GM18508 (cell line): ENCODE measurements around the gene WDR13.
"Not testable (repeated sequence)": the region's sequence is repeated elsewhere in the genome, so short reads cannot be mapped to it uniquely, and the experiment has no call there.

Experiments used
- ATAC-seq: cut with Tn5 transposase; IDR thresholded peaks from one replicate; pipeline ENCODE4 v1.9.1; 2021; ENCODE audit warnings: moderate number of reproducible peaks; ENCODE audit not compliant: insufficient read depth, unreplicated experiment

WDR13 gene

DNA sequence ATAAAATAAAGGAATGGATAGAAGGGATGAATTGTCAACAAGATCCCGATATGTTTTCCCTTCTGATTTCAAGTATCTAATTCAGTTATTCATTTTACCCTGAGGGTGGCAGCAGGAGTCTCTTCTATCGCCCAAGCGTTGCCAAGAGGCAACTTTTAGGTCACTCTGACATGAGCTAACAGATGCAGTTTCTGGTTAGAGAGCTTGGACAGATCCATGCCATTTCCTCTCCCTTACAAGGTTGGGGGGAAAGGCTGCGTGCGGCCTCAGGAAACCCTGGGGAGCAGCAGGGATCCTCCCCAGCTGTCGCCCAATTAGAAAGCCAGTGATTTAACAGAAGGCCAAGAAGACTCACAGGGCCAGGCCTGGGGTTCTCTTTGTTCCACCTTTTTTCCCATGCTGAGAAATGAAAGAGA is 51.1 kb downstream of the WDR13 start:
- ATAC-seq, result no peak

DNA sequence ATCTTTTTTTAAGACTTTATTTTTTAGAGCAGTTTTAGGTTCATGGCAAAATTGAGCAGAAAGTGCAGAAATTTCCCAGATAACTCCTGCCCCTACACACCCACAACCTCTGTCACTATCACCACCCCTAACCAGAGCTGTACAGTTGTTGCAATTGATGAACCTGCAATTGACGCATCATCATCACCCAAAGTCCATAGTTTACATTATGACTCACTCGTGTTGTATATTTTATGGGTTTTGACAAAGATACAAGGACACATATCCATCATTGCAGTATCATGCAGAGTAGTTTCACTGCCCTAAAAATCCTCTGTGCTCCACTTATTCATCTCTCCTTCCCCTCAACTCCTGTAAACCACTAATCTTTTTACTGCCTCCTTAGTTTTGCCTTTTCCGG is 51.8 kb downstream of the WDR13 start:
- no peak for ATAC-seq

DNA sequence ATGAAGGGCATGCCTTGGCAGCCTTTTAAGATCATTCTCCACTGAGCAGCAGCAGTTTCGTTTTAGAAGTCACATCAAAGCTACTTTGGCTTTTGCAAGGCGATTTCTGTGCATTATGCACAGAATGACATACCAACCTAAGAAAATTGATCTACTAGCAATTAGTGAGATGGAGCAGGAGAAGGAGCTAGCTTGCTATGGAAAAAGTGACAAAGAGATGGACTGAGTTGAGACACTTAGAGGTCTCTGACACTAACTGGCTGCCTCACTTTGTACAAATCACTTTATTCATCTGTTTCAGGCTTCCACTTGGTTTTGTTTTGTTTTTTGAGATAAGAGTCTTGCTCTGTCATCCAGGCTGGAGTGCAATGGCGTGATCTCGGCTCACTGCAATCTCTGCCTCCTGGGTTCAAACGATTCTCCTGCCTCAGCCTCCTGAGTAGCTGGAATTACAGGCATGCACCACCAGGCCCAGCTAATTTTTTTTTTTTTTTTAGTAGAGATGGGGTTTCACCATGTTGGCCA is 54.8 kb downstream of the WDR13 start:
- ATAC-seq, result not testable (repeated sequence)

DNA sequence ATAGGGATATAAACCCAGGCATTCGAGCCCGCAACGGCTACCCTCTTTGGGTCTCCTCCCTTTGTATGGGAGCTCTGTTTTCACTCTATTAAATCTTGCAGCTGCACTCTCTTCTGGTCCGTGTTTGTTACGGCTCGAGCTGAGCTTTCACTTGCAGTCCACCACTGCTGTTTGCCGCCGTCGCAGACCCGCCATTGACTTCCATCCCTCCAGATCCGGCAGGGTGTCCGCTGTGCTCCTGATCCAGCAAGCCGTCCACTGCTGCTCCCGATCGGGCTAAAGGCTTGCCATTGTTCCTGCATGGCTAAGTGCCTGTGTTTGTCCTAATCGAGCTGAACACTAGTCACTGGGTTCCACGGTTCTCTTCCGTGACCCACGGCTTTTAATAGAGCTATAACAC is 57.5 kb downstream of the WDR13 start:
- not testable (repeated sequence) for ATAC-seq
